ENCODE data around the gene COPA. TPM values are rescaled to one million over a fixed set of nuclear protein-coding genes. Genes with fewer than 3 reads are reported as not detected.

The COPA gene
- total RNA-seq, 1 donor from 2014 or later = 211 TPM

DNA sequence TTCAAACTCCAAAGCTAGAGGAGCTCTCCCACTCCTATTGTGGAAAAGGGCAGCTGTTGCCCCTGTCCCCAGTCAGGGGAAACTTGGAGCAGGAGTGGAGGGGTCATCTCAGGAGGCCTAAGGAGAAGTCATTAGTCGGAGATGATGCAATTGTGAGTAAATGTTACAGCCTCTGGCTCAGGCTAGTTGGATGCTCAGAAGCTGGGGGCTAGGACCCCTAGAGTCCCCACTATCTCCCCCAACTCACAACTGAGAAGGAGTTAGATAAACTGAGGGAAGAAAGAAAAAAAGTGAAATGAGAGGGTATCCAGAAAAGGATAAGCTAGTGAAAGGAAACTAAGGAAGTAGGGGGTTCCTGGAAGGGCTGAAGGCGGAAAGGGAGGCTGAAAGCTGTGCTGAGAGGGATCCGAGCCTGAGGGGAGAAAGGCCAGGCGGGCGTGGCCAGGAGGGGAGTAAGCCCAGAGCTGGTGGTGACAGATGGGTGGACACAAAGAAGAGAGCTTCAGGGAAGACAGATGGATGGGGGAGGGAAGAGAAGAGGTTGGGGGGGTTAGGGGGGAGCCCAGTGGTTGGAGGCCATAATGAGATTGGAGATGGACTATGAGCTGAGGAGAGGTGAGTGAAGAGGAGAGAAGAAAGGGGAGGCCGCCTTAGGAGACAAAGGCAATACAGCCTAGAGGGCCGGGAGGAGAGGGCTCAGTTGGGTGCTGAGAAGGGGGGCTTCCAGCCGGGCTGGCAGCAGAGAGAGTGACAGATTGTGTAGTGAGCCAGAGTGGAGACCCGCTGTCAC, 19.3 kb upstream of the COPA start:
- Histone ChIP-seq H3K9ac (ENCODE audit: low read depth in 1 of 3, low read length in 3 of 3) (peak overlapping the region in 1 of 3 donors; percentile 34), H3K27ac (ENCODE audit: low read depth, low read length) (no peak overlapping the region), H3K36me3 (ENCODE audit: control insufficient read depth in 3 of 3, insufficient read depth in 3 of 3, low read length in 3 of 3) (peaks cover 14 to 19% (median 15%) of the 10 kb centered on the region in 3 donors), H3K27me3 (ENCODE audit: control insufficient read depth in 3 of 3, insufficient read depth in 3 of 3, low read length in 3 of 3) (peaks cover 0 to 2% (median 0%) of the 10 kb centered on the region in 3 donors), H3K4me3 (ENCODE audit: low read length in 3 of 3) (no peak overlapping the region), H3K9me3 (ENCODE audit: control insufficient read depth in 3 of 3, low read length in 3 of 3) (no peaks in the 10 kb centered on the region), H3K4me1 (ENCODE audit: control insufficient read depth in 3 of 3, insufficient read depth in 3 of 3, low read length in 3 of 3) (peaks cover 6 to 9% (median 8%) of the 10 kb centered on the region in 3 donors)

DNA sequence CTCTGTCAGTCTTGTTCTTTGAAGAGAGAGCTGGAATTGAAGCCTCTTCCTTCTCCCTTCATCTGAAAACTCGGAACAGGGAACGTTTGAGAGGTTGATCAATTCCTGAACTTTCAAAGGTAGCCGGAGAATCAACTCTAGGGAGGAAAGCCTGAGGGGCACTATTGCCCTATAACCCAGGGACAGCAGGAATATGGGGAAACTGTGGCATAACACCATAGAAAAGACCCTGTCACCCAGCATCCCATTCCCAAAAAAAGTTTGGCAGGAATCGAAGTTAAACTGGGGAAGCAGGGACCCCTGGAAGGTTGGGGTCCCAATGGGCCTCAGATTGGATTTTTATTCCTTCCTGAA, 18.7 kb upstream of the COPA start:
- Histone ChIP-seq H3K9ac (ENCODE audit: low read depth in 1 of 3, low read length in 3 of 3) (no peak overlapping the region), H3K36me3 (ENCODE audit: control insufficient read depth in 3 of 3, insufficient read depth in 3 of 3, low read length in 3 of 3) (peaks cover 19 to 24% (median 20%) of the 10 kb centered on the region in 3 donors), H3K9me3 (ENCODE audit: control insufficient read depth in 3 of 3, low read length in 3 of 3) (no peaks in the 10 kb centered on the region), H3K4me3 (ENCODE audit: low read length in 3 of 3) (no peak overlapping the region), H3K27ac (ENCODE audit: low read depth, low read length) (no peak overlapping the region), H3K4me1 (ENCODE audit: control insufficient read depth in 3 of 3, insufficient read depth in 3 of 3, low read length in 3 of 3) (peaks cover 6 to 9% (median 8%) of the 10 kb centered on the region in 3 donors), H3K27me3 (ENCODE audit: control insufficient read depth in 3 of 3, insufficient read depth in 3 of 3, low read length in 3 of 3) (no peaks in the 10 kb centered on the region)

DNA sequence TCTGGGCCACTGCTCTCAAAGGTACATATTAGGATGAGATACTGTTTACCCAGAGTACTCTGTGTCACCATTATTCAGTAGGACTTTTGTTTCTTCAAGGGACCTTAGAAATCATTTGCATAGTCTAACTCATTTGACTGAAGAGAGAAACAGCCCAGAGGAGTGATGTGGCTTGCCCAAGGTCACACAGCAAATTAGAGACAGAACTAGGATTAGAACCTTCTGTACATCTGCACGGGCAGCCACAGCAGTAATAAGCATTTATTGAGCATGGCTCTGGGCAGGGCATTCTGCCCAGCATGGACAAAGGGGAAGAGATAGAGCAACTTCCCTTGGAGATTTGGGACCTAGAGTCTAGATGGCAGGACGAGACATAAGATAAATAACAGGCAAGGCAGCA, 18.1 kb upstream of the COPA start:
- Histone ChIP-seq H3K9ac (ENCODE audit: low read depth in 1 of 3, low read length in 3 of 3) (no peak overlapping the region), H3K4me1 (ENCODE audit: control insufficient read depth in 3 of 3, insufficient read depth in 3 of 3, low read length in 3 of 3) (peaks cover 6 to 9% (median 8%) of the 10 kb centered on the region in 3 donors), H3K27ac (ENCODE audit: low read depth, low read length) (no peak overlapping the region), H3K4me3 (ENCODE audit: low read length in 3 of 3) (no peak overlapping the region), H3K27me3 (ENCODE audit: control insufficient read depth in 3 of 3, insufficient read depth in 3 of 3, low read length in 3 of 3) (no peaks in the 10 kb centered on the region), H3K36me3 (ENCODE audit: control insufficient read depth in 3 of 3, insufficient read depth in 3 of 3, low read length in 3 of 3) (peaks cover 25 to 30% (median 25%) of the 10 kb centered on the region in 3 donors), H3K9me3 (ENCODE audit: control insufficient read depth in 3 of 3, low read length in 3 of 3) (no peaks in the 10 kb centered on the region)

DNA sequence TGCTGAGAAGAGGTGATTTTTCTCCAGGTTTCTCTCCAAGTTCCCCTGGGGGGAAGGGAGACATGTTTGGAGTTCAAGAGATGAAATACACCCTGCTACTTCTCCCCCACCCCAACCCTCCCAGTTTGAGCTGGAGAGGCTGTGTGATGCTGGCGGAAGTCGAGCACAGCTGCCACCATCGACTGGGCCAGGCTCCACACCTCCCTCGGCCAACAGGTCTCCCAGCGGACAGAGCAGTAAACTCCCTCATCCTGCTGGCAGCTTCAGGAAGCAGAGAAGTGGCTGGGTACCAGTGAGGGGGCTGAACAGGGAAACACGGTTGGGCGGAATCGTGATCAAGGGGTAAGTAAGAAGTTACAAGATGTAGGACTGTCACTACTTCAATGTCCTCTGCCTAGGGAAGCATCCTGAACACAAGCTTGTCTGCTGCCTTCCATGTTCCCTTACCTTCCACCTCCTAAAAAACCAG, 17.2 kb upstream of the COPA start:
- no peak overlapping the region for H3K4me3 ChIP-seq (ENCODE audit: low read length in 3 of 3)
- H3K9me3 ChIP-seq (ENCODE audit: control insufficient read depth in 3 of 3, low read length in 3 of 3) = no peaks in the 10 kb centered on the region
- H3K27ac ChIP-seq (ENCODE audit: low read depth, low read length) = no peak overlapping the region
- H3K36me3 ChIP-seq (ENCODE audit: control insufficient read depth in 3 of 3, insufficient read depth in 3 of 3, low read length in 3 of 3) = peaks cover 33 to 40% (median 34%) of the 10 kb centered on the region in 3 donors
- no peaks in the 10 kb centered on the region for H3K27me3 ChIP-seq (ENCODE audit: control insufficient read depth in 3 of 3, insufficient read depth in 3 of 3, low read length in 3 of 3)
- peaks cover 6 to 14% (median 13%) of the 10 kb centered on the region in 3 donors for H3K4me1 ChIP-seq (ENCODE audit: control insufficient read depth in 3 of 3, insufficient read depth in 3 of 3, low read length in 3 of 3)
- no peak overlapping the region for H3K9ac ChIP-seq (ENCODE audit: low read depth in 1 of 3, low read length in 3 of 3)

DNA sequence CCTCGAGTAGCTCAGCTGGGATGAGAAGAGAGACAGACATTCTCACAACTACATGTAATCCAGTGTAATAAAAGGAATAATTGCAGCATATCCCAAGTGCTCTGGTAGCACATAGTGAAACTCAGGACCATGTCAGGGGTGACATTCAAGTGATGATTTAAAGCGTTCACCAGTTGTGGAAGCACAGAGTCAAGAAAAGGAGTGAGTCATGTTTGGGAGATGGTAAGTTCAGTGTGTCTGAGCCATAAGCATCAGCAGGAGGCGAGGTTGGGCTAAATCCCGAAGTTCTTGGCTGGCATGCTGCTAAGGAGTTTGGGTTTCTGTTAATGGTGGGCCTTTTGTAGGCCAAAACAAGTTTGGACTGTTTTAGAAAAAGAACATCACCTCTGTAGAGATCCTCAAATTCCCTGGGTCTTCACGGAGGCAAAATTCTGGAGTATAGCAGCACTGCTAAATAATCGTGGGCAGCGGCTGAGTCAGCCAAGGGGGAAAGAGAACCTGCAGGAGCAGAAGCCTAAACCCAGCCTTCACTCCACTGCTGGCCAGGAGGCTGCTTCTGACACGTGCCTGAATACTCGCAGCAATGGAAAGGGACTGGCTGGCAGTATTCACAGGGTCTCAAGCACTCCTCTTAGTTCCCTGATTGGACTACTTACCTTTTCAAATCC, 16.6 kb upstream of the COPA start:
- Histone ChIP-seq H3K27me3 (ENCODE audit: control insufficient read depth in 3 of 3, insufficient read depth in 3 of 3, low read length in 3 of 3) (no peaks in the 10 kb centered on the region), H3K4me1 (ENCODE audit: control insufficient read depth in 3 of 3, insufficient read depth in 3 of 3, low read length in 3 of 3) (peaks cover 6 to 14% (median 13%) of the 10 kb centered on the region in 3 donors), H3K36me3 (ENCODE audit: control insufficient read depth in 3 of 3, insufficient read depth in 3 of 3, low read length in 3 of 3) (peaks cover 38 to 45% (median 40%) of the 10 kb centered on the region in 3 donors), H3K27ac (ENCODE audit: low read depth, low read length) (peak overlapping the region; percentile 17), H3K9ac (ENCODE audit: low read depth in 1 of 3, low read length in 3 of 3) (no peak overlapping the region), H3K4me3 (ENCODE audit: low read length in 3 of 3) (no peak overlapping the region), H3K9me3 (ENCODE audit: control insufficient read depth in 3 of 3, low read length in 3 of 3) (no peaks in the 10 kb centered on the region)

DNA sequence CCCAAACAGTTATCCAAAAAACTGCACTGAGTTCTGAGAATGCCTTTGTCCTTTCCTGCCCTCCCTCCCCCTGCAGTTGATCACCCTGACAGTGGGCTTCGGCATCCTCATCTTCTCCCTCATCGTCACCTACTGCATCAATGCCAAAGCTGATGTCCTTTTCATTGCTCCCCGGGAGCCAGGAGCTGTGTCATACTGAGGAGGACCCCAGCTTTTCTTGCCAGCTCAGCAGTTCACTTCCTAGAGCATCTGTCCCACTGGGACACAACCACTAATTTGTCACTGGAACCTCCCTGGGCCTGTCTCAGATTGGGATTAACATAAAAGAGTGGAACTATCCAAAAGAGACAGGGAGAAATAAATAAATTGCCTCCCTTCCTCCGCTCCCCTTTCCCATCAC, 15.0 kb upstream of the COPA start:
- Histone ChIP-seq H3K27me3 (ENCODE audit: control insufficient read depth in 3 of 3, insufficient read depth in 3 of 3, low read length in 3 of 3) (no peaks in the 10 kb centered on the region), H3K9me3 (ENCODE audit: control insufficient read depth in 3 of 3, low read length in 3 of 3) (no peaks in the 10 kb centered on the region), H3K36me3 (ENCODE audit: control insufficient read depth in 3 of 3, insufficient read depth in 3 of 3, low read length in 3 of 3) (peaks cover 54 to 61% (median 55%) of the 10 kb centered on the region in 3 donors), H3K4me3 (ENCODE audit: low read length in 3 of 3) (no peak overlapping the region), H3K9ac (ENCODE audit: low read depth in 1 of 3, low read length in 3 of 3) (no peak overlapping the region), H3K4me1 (ENCODE audit: control insufficient read depth in 3 of 3, insufficient read depth in 3 of 3, low read length in 3 of 3) (peaks cover 8 to 22% (median 21%) of the 10 kb centered on the region in 3 donors), H3K27ac (ENCODE audit: low read depth, low read length) (no peak overlapping the region)

DNA sequence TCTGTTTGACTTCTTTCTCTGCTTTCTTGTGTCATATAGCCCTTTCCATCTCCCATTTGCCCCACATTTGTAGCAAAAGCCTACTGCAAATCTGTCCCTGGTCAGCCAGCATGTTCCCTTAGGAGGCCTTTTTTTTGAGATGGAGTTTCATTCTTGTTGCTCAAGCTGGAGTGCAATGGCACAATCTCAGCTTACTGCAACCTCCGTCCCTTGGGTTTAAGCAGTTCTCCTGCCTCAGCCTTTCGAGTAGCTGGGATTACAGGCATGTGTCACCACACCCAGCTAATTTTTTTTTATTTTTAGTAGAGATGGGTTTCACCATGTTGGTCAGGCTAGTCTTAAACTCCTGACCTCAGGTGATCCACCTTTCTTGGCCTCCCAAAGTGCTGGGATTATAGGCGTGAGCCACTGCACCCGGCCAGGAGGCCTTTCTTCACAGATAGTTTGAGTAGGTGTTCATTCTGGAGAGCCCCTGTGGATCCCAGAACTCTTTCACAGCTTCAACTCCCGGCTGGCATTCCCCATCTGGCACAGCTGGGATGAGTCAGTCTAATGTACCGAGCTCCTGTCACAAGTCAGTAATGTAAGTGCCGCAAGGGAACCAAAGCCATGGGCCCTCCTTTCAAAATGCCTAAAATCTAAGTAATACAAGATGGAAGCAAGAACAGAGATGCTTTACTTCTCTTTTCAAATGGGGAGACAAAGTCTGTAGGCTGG, 14.4 kb upstream of the COPA start:
- Histone ChIP-seq H3K4me3 (ENCODE audit: low read length in 3 of 3) (no peak overlapping the region), H3K27me3 (ENCODE audit: control insufficient read depth in 3 of 3, insufficient read depth in 3 of 3, low read length in 3 of 3) (no peaks in the 10 kb centered on the region), H3K4me1 (ENCODE audit: control insufficient read depth in 3 of 3, insufficient read depth in 3 of 3, low read length in 3 of 3) (peaks cover 14 to 29% (median 28%) of the 10 kb centered on the region in 3 donors), H3K27ac (ENCODE audit: low read depth, low read length) (no peak overlapping the region), H3K9me3 (ENCODE audit: control insufficient read depth in 3 of 3, low read length in 3 of 3) (no peaks in the 10 kb centered on the region), H3K9ac (ENCODE audit: low read depth in 1 of 3, low read length in 3 of 3) (no peak overlapping the region), H3K36me3 (ENCODE audit: control insufficient read depth in 3 of 3, insufficient read depth in 3 of 3, low read length in 3 of 3) (peaks cover 57 to 68% (median 62%) of the 10 kb centered on the region in 3 donors)

DNA sequence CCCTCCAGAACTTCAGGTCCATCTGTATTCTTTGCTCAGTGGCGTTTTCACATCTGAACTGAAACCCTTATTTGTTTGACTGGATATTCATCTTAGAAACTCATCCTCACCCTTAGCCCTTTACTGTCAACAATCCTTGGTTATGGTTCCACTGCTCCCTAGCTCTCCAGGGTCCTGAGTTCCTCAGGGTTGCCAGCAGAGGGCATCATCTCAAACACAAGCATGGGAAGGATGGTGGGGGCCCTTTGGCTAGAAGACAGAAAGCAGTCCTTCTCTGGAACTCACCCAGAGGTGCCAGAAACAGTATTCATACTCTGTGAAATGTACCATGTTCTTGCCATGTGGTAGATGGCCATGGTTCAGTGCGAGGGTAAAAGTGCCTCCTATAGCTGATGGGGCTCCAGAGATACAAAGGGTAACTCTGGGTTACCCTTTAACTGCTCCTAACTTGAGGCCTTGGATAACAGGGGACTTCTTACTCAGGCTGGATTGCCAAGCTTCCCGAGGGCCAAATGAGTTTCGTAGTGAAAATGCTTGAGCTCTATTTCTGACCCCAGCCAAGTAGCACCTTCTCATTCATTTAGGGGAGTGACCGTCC, 11.4 kb upstream of the COPA start:
- H3K36me3 ChIP-seq (ENCODE audit: control insufficient read depth in 3 of 3, insufficient read depth in 3 of 3, low read length in 3 of 3) = peaks cover 67 to 86% (median 78%) of the 10 kb centered on the region in 3 donors
- H3K9me3 ChIP-seq (ENCODE audit: control insufficient read depth in 3 of 3, low read length in 3 of 3) = no peaks in the 10 kb centered on the region
- peaks cover 22 to 40% (median 36%) of the 10 kb centered on the region in 3 donors for H3K4me1 ChIP-seq (ENCODE audit: control insufficient read depth in 3 of 3, insufficient read depth in 3 of 3, low read length in 3 of 3)
- H3K27ac ChIP-seq (ENCODE audit: low read depth, low read length) = no peak overlapping the region
- H3K27me3 ChIP-seq (ENCODE audit: control insufficient read depth in 3 of 3, insufficient read depth in 3 of 3, low read length in 3 of 3) = no peaks in the 10 kb centered on the region
- H3K9ac ChIP-seq (ENCODE audit: low read depth in 1 of 3, low read length in 3 of 3) = no peak overlapping the region
- H3K4me3 ChIP-seq (ENCODE audit: low read length in 3 of 3) = no peak overlapping the region

DNA sequence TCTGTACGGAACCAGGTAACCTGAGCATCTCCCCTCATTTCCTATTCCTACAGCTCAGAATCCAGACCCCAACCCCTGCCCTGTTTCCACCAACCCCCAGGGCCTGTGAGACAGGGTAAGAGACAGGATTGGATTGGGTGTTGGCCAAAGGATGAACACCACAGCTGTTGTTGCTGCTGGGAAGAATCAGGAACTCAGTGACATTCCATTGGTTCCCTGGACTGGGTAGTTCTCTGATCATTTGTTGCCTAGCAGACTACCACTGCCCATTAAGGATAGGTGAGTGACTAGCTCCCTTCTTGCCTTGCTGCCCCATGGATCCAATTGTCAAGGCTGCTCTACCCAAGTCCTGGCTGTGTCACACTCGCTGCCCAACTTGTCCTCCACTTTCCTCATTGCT, 10.2 kb upstream of the COPA start:
- Histone ChIP-seq H3K4me3 (ENCODE audit: low read length in 3 of 3) (no peak overlapping the region), H3K27ac (ENCODE audit: low read depth, low read length) (peak overlapping the region; percentile 86), H3K9ac (ENCODE audit: low read depth in 1 of 3, low read length in 3 of 3) (no peak overlapping the region), H3K4me1 (ENCODE audit: control insufficient read depth in 3 of 3, insufficient read depth in 3 of 3, low read length in 3 of 3) (peaks cover 21 to 39% (median 34%) of the 10 kb centered on the region in 3 donors), H3K36me3 (ENCODE audit: control insufficient read depth in 3 of 3, insufficient read depth in 3 of 3, low read length in 3 of 3) (peaks cover 67 to 92% (median 86%) of the 10 kb centered on the region in 3 donors), H3K27me3 (ENCODE audit: control insufficient read depth in 3 of 3, insufficient read depth in 3 of 3, low read length in 3 of 3) (no peaks in the 10 kb centered on the region), H3K9me3 (ENCODE audit: control insufficient read depth in 3 of 3, low read length in 3 of 3) (no peaks in the 10 kb centered on the region)
